ENCODE results near the gene DLG2.

DNA sequence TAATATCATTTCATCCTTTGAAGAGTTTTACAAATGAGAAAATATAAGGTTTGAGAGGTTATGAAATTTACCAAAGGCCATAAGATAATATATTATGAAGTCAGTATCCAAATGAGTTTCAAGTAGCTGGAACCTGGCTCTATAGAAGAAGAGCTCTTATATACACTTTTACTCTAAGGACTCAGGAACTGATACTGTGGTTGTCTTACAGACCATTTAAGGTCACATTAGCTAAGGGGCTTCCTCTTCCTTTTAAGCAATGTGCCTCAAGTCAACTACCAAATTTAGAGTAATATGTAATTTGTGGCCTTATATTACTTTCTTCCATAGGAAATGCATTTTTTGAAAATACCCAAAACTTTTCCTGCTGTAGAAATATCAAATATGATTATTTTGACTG lies 369.3 kb downstream of the DLG2 start:
- TF ChIP-seq, protein P1, sequence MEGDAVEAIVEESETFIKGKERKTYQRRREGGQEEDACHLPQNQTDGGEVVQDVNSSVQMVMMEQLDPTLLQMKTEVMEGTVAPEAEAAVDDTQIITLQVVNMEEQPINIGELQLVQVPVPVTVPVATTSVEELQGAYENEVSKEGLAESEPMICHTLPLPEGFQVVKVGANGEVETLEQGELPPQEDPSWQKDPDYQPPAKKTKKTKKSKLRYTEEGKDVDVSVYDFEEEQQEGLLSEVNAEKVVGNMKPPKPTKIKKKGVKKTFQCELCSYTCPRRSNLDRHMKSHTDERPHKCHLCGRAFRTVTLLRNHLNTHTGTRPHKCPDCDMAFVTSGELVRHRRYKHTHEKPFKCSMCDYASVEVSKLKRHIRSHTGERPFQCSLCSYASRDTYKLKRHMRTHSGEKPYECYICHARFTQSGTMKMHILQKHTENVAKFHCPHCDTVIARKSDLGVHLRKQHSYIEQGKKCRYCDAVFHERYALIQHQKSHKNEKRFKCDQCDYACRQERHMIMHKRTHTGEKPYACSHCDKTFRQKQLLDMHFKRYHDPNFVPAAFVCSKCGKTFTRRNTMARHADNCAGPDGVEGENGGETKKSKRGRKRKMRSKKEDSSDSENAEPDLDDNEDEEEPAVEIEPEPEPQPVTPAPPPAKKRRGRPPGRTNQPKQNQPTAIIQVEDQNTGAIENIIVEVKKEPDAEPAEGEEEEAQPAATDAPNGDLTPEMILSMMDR (IDR thresholded peaks at IDR 0.05): no peak
- TF ChIP-seq POLR2A (IDR thresholded peaks at IDR 0.05): no peak
